Endothelial cell (in vitro differentiated cells): ENCODE results near the gene FPR1. TPM values are rescaled to one million over a fixed set of nuclear protein-coding genes. Genes with fewer than 3 reads are reported as not detected.

ENCODE experiments used
- DNase-seq: peaks from one replicate; pipeline ENCODE4 v3.0.0; 2021; ENCODE audit warnings: low spot score
- H3K27ac Mint-ChIP-seq: one replicate; pipeline ENCODE4 v1.8.0; 2021; ENCODE audit warnings: mixed read lengths, inconsistent platforms; ENCODE audit not compliant: unreplicated experiment
- H3K27me3 Mint-ChIP-seq: one replicate; pipeline ENCODE4 v1.8.0; 2021; ENCODE audit warnings: mild to moderate bottlenecking, moderate library complexity, mixed read lengths, inconsistent platforms; ENCODE audit not compliant: unreplicated experiment
- H3K36me3 Mint-ChIP-seq: one replicate; pipeline ENCODE4 v1.8.0; 2021; ENCODE audit warnings: mild to moderate bottlenecking, low read depth, mixed read lengths, inconsistent platforms; ENCODE audit not compliant: unreplicated experiment
- H3K4me1 Mint-ChIP-seq: one replicate; pipeline ENCODE4 v1.8.0; 2021; ENCODE audit warnings: mild to moderate bottlenecking, mixed read lengths, inconsistent platforms; ENCODE audit not compliant: unreplicated experiment
- H3K4me3 Mint-ChIP-seq: one replicate; pipeline ENCODE4 v1.8.0; 2021; ENCODE audit warnings: mild to moderate bottlenecking, mixed read lengths, inconsistent platforms; ENCODE audit not compliant: unreplicated experiment
- H3K9me3 Mint-ChIP-seq: one replicate; pipeline ENCODE4 v1.8.0; 2021; ENCODE audit warnings: mixed read lengths, inconsistent platforms; ENCODE audit not compliant: unreplicated experiment
- CTCF ChIP-seq: fragments of 200-600 bp; sonication (generic); IDR thresholded peaks from one replicate; pipeline ENCODE4 v1.5.0; 2021; ENCODE audit warnings: antibody characterized with exemption; ENCODE audit not compliant: unreplicated experiment
- long read RNA-seq: library from polyadenylated mRNA; unstranded; transcript quantifications from one replicate; pipeline ENCODE4 v2.0.0, GENCODE V29; 2020; ENCODE audit not compliant: unreplicated experiment
- total RNA-seq: library from RNA; stranded (reverse); fragmentation: NEBNext Ultra II Directional; extraction: Animal tissue kit (Norgen Biotek cat#: 25700); gene quantifications from one replicate; pipeline ENCODE4 v1.2.1, GENCODE V29; 2021; ENCODE audit not compliant: unreplicated experiment

The FPR1 gene
- total RNA-seq, result 0.67 TPM
- long read RNA-seq, partial matches to known transcripts, result 0 of 2 reads
- long read RNA-seq, other reads (novel, unspliced or antisense), result 0 of 2 reads

- DNase-seq, result no peak
- Mint-ChIP-seq H3K36me3 (peaks cover 4% of the 10 kb centered on the region), H3K4me1 (peaks cover 7% of the 10 kb centered on the region), H3K4me3 (peak within 1 kb of the TSS; percentile 0), H3K27ac (no peak within 1 kb of the TSS), H3K9me3 (peaks cover 9% of the 10 kb centered on the region), H3K27me3 (peaks cover 4% of the 10 kb centered on the region)
- no peak for TF ChIP-seq CTCF
These were observed at the start of gene FPR1 for GRCh38 chr19:51751655-51752054. TSS of gene FPR1 (minus strand) at chr19:51751878. CDS start at chr19:51746994, 4,884 bp downstream.

- Mint-ChIP-seq H3K4me1 (no peaks in the 10 kb centered on the region), H3K4me3 (no peak overlapping the region), H3K27ac (no peak overlapping the region), H3K9me3 (no peaks in the 10 kb centered on the region), H3K27me3 (no peaks in the 10 kb centered on the region), H3K36me3 (no peaks in the 10 kb centered on the region)
- no peak for TF ChIP-seq CTCF
- no peak for DNase-seq
These were observed 49.0 kb upstream of the FPR1 start for GRCh38 chr19:51800473-51801244.

- Mint-ChIP-seq H3K4me1 (no peaks in the 10 kb centered on the region), H3K27ac (no peak overlapping the region), H3K4me3 (no peak overlapping the region), H3K36me3 (no peaks in the 10 kb centered on the region), H3K27me3 (no peaks in the 10 kb centered on the region), H3K9me3 (no peaks in the 10 kb centered on the region)
- no peak for DNase-seq
- TF ChIP-seq CTCF, result no peak
These were observed 48.2 kb upstream of the FPR1 start for GRCh38 chr19:51799774-51800472.

GRCh38 chr19:51799034-51799773, 47.5 kb upstream of the FPR1 start:
- no peak for DNase-seq
- H3K27ac Mint-ChIP-seq, result no peak overlapping the region
- no peak for TF ChIP-seq CTCF
- H3K36me3 Mint-ChIP-seq, result no peaks in the 10 kb centered on the region
- H3K4me3 Mint-ChIP-seq, result no peak overlapping the region
- H3K27me3 Mint-ChIP-seq, result no peaks in the 10 kb centered on the region
- no peaks in the 10 kb centered on the region for H3K4me1 Mint-ChIP-seq
- no peaks in the 10 kb centered on the region for H3K9me3 Mint-ChIP-seq
